ENCODE results near the gene ZC3H12A. TPM values are rescaled to one million over a fixed set of nuclear protein-coding genes. Genes with fewer than 3 reads are reported as not detected.
"Not testable (repeated sequence)": the region's sequence is repeated elsewhere in the genome, so short reads cannot be mapped to it uniquely, and the experiment has no call there.

ZC3H12A gene
- total and polyA plus RNA-seq, 12 donors, result 2.9 to 10.9 (median 4.9) TPM

GRCh38 chr1:37515185-37516034 is 41.0 kb downstream of the ZC3H12A start:
- DNase-seq (no peak), ATAC-seq (no peak)
- H3K4me1 ChIP-seq, result peaks cover 6 to 30% (median 20%) of the 10 kb centered on the region in 9 donors
- WGBS, 2 donors, result 73 to 75% methylated on average over 18 of the region's 18 CpGs
- intact Hi-C loops (cut with DNase I), result loop anchor here in 3 of 10 donors (2.0 to 10.0 kb wide), 3 partner anchors 37 to 79 kb away; partner anchors contain the start of genes GNL2 (in 2 of the 3) and SNIP1 (in 1 of the 3)
- no peak for TF ChIP-seq CTCF (IDR thresholded peaks at IDR 0.05)
- H3K27me3 ChIP-seq, result peaks cover 0 to 5% (median 0%) of the 10 kb centered on the region in 7 donors
- peak overlapping the region; percentile 59 to 96 (median 83) for H3K4me3 ChIP-seq
- H3K36me3 ChIP-seq, result peaks cover 0 to 30% (median 0%) of the 10 kb centered on the region in 9 donors
- H3K9me3 ChIP-seq, result no peaks in the 10 kb centered on the region
- peak overlapping the region; percentile 69 to 99 (median 96) for H3K27ac ChIP-seq

- no peak for ATAC-seq
- TF ChIP-seq CTCF (IDR thresholded peaks at IDR 0.05), result no peak
- 91 to 100% methylated on average over 1 of the region's 1 CpG for WGBS, 2 donors
- Histone ChIP-seq H3K4me1 (peaks cover 6 to 23% (median 18%) of the 10 kb centered on the region in 9 donors), H3K27me3 (peaks cover 0 to 5% (median 0%) of the 10 kb centered on the region in 7 donors), H3K36me3 (peaks cover 0 to 9% (median 0%) of the 10 kb centered on the region in 9 donors), H3K27ac (no peak overlapping the region), H3K4me3 (no peak overlapping the region), H3K9me3 (no peaks in the 10 kb centered on the region)
- intact Hi-C loops (cut with DNase I), result loop anchor here in 3 of 10 donors (2.0 to 10.0 kb wide), 2 partner anchors 35 to 77 kb away; partner anchors contain the start of gene GNL2 (in 2 of the 3)
- no peak for DNase-seq
Measured at GRCh38 chr1:37517569-37517968, 43.2 kb downstream of the ZC3H12A start.

GRCh38 chr1:37518241-37518640 is 43.9 kb downstream of the ZC3H12A start:
- not testable (repeated sequence) for H3K4me3 ChIP-seq, DNase-seq, H3K36me3 ChIP-seq, H3K27ac ChIP-seq, H3K9me3 ChIP-seq, ATAC-seq, H3K27me3 ChIP-seq
- intact Hi-C loops (cut with DNase I), result loop anchor here in 2 of 10 donors (10.0 kb wide), 1 partner anchor 77 kb away; the partner anchor contains the start of gene GNL2 (in 2 of the 2)
- peaks cover 6 to 16% (median 11%) of the 10 kb centered on the region in 9 donors for H3K4me1 ChIP-seq
- WGBS, 2 donors, result 92 to 94% methylated on average over 12 to 21 of the region's 31 CpGs

GRCh38 chr1:37518929-37519328 is 44.5 kb downstream of the ZC3H12A start:
- H3K9me3 ChIP-seq, H3K27ac ChIP-seq, H3K4me1 ChIP-seq, H3K27me3 ChIP-seq, ATAC-seq, H3K36me3 ChIP-seq, DNase-seq: not testable (repeated sequence)
- intact Hi-C loops (cut with DNase I), result loop anchor here in 2 of 10 donors (10.0 kb wide), 1 partner anchor 76 kb away; the partner anchor contains the start of gene GNL2 (in 2 of the 2)
- 76 to 82% methylated on average over 15 of the region's 15 CpGs for WGBS, 2 donors
- peak overlapping the region in 1 of 10 donors; percentile 24 for H3K4me3 ChIP-seq

GRCh38 chr1:37519613-37520012 is 45.2 kb downstream of the ZC3H12A start:
- DNase-seq (no peak), ATAC-seq (no peak)
- Histone ChIP-seq H3K36me3 (no peaks in the 10 kb centered on the region), H3K9me3 (no peaks in the 10 kb centered on the region), H3K27me3 (peaks cover 0 to 5% (median 0%) of the 10 kb centered on the region in 7 donors), H3K4me3 (peak overlapping the region in 1 of 10 donors; percentile 24), H3K4me1 (peaks cover 0 to 9% (median 4%) of the 10 kb centered on the region in 9 donors), H3K27ac (no peak overlapping the region)
- no peak for TF ChIP-seq CTCF (IDR thresholded peaks at IDR 0.05)
- intact Hi-C loops (cut with DNase I), result loop anchor here in 2 of 10 donors (10.0 kb wide), 1 partner anchor 75 kb away; the partner anchor contains the start of gene GNL2 (in 2 of the 2)

GRCh38 chr1:37529888-37530287 is 55.5 kb downstream of the ZC3H12A start:
- intact Hi-C loops (cut with DNase I); DNase-seq; ATAC-seq; H3K9me3 ChIP-seq; H3K27ac ChIP-seq; H3K4me3 ChIP-seq; H3K27me3 ChIP-seq: not testable (repeated sequence)
- Histone ChIP-seq H3K4me1 (peaks cover 0 to 14% (median 8%) of the 10 kb centered on the region in 9 donors), H3K36me3 (peaks cover 0 to 15% (median 0%) of the 10 kb centered on the region in 9 donors)
- WGBS, 2 donors, result 83 to 92% methylated on average over 1 of the region's 1 CpG

- 94% methylated on average over 4 of the region's 4 CpGs for WGBS, 2 donors
- ATAC-seq, result not testable (repeated sequence)
Measured at GRCh38 chr1:37532418-37533156, 58.2 kb downstream of the ZC3H12A start.

More at GRCh38 chr1:37532418-37533156, 58.2 kb downstream of the ZC3H12A start:
- DNase-seq; intact Hi-C loops (cut with DNase I); H3K4me3 ChIP-seq; H3K27ac ChIP-seq; H3K9me3 ChIP-seq; H3K27me3 ChIP-seq: not testable (repeated sequence)
- peaks cover 0 to 42% (median 16%) of the 10 kb centered on the region in 9 donors for H3K36me3 ChIP-seq
- H3K4me1 ChIP-seq, result peaks cover 0 to 21% (median 8%) of the 10 kb centered on the region in 9 donors

All from heart right ventricle (tissue), 16 donors.